ENCODE data around the gene EXOC6.

DNA sequence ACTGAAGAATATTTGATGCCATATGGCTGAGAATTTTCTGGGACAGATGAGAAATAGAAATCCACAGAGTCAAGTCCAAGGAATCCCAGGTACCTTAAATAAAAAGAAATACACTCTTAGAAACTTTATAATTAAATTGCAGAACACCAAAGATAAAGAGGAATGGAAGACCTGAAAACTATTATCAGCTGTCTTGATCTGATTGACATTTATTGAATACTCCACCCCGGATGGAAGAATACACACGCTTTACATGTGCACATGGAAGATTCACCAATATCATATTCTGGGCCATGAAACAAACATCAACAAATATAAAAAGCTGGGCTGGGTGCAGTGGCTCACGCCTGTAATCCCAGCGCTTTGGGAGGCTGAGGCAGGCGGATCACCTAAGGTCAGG lies 81.6 kb downstream of the EXOC6 start:
- TF ChIP-seq, protein P1, sequence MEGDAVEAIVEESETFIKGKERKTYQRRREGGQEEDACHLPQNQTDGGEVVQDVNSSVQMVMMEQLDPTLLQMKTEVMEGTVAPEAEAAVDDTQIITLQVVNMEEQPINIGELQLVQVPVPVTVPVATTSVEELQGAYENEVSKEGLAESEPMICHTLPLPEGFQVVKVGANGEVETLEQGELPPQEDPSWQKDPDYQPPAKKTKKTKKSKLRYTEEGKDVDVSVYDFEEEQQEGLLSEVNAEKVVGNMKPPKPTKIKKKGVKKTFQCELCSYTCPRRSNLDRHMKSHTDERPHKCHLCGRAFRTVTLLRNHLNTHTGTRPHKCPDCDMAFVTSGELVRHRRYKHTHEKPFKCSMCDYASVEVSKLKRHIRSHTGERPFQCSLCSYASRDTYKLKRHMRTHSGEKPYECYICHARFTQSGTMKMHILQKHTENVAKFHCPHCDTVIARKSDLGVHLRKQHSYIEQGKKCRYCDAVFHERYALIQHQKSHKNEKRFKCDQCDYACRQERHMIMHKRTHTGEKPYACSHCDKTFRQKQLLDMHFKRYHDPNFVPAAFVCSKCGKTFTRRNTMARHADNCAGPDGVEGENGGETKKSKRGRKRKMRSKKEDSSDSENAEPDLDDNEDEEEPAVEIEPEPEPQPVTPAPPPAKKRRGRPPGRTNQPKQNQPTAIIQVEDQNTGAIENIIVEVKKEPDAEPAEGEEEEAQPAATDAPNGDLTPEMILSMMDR (IDR thresholded peaks at IDR 0.05) = no peak
- TF ChIP-seq POLR2A (IDR thresholded peaks at IDR 0.05) (no peak), EP300 (IDR thresholded peaks at IDR 0.05) (no peak)
